Islet precursor cell (in vitro differentiated cells): ENCODE measurements around the gene ANKRD33B.
"Not testable (repeated sequence)": the region's sequence is repeated elsewhere in the genome, so short reads cannot be mapped to it uniquely, and the experiment has no call there.

Source experiments
- DNase-seq: peaks from one replicate; pipeline ENCODE4 v3.0.0-alpha.2; 2018

The ANKRD33B gene

DNA sequence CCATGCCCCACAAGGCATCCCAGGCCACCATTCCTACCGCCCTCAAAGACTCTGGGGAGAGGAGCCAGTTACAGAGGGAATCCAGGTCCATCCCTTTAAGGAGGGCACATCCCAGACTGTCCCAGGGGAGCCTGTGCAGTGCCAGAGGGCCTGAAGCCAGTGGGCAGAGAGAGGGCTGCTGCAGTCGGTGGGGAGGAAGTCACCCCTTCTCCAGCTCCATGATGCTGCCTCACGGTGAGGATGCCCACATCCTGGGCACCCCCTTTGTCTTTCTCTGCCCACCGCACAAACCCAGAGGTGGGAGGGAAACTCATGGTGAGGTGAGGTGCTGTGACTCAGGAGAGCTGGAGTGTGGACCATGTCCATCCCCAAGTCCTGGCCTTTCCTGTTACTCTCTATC, 26.2 kb upstream of the ANKRD33B start:
- no peak for DNase-seq

DNA sequence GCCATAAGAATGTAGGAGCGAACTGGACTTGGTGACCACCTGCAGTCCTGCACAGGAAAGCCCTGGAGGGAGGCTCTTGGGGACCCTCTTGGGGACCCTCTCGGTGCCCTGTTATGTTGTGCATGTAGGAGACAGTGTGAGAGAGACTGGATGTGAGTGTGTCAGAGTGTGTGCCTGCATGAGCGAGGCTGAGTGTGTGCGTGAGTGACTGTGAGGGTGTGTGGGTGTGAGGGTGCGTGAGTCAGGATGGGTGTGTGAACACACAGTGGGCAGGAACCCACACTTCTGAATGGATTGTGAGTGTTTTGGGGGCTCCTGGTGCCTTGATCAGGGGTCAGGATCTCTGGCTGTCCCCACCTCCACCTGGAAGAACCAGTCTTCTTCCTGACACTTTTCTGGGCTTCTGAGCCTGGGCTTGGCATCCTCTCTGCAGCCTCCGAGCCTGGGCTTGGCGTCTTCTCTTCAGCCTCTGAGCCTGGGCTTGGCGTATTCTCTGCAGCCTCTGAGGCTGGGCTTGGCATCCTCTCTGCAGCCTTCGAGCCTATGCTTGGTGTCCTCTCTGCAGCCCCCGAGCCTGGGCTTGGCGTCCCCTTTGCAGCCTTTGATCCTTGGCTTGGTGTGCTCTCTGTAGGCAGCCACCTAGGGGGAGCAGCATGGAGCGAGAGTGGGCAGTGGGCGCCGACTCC, 25.6 kb upstream of the ANKRD33B start:
- no peak for DNase-seq

DNA sequence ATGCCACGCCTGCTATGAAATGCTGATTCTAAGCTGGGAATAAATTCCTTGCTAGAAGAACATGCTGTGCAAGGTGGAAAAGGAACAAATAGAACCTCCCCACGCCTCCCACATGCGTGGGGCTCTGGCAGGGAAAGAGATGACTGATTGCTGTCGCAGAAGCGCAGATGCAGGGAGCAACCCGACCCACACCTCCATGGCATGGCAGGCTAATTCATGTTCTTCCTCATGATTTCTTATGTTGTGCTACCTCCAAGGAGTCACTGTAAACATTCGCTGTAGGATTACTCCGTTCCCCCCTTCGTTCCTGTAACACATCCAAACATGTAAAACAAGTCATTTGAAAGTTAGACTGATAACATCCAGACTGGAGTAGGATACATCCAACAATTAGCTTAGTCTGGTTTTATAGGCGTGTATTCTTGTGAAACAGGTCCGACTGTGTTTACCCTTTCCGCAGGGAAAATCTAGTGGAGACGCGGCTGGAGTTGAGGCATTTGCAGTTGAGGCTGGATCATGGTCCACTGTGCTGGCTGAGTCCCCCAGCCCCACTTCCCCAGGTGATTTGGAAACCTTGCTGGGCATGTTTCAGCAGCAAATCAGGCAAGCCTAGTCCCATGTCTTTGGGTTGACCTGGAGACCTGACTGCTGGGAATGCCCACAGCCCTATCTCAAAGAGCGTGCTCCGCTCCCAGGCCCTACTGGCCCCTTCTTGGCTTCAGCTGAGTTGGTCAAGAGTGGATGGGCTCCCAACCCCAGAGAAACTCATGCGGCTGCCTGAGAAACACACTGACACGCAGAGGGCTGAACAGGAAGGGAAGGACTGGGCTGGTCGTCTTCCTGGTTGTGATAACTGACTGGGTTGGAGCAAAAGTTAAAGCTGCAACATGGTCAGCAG, 24.8 kb upstream of the ANKRD33B start:
- DNase-seq, result no peak

DNA sequence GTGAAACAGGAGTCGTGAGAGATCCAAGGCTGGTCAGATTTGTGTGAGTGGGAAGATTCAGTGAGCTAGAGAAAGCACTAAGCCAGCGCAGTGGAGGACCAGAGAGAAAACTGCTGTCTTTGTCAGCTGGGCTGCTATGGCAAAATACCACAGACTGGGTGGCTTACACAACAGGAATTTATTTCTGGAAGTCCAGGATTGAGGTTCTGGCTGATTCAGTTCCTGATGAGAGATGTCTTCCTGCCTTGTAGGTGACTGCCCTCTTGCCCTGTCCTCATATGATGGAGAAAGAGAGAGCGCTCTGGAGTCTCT, 24.2 kb upstream of the ANKRD33B start:
- no peak for DNase-seq

DNA sequence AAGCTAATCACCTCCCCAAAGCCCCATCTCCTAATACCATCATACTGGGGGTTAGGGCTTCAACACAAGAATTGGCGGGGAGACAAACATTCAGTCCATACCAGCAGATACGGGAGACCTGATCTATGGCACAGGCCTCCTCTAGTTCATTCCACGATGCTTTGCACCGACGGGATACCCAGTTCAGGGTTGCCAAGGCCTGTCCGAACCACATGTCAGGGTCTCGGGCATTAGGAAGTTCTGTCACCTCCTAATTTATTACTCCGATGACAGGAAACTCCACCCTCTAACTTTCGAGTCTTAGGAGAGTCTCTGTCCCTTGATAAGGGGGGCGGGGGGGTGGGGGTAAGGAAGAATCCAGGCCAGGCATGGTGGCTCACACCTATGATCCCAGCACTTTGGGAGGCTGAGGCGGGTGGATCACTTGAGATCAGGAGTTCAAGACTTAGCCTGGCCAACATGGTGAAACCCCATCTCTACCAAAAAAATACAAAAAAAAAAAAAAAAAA, 23.8 kb upstream of the ANKRD33B start:
- DNase-seq, result no peak

DNA sequence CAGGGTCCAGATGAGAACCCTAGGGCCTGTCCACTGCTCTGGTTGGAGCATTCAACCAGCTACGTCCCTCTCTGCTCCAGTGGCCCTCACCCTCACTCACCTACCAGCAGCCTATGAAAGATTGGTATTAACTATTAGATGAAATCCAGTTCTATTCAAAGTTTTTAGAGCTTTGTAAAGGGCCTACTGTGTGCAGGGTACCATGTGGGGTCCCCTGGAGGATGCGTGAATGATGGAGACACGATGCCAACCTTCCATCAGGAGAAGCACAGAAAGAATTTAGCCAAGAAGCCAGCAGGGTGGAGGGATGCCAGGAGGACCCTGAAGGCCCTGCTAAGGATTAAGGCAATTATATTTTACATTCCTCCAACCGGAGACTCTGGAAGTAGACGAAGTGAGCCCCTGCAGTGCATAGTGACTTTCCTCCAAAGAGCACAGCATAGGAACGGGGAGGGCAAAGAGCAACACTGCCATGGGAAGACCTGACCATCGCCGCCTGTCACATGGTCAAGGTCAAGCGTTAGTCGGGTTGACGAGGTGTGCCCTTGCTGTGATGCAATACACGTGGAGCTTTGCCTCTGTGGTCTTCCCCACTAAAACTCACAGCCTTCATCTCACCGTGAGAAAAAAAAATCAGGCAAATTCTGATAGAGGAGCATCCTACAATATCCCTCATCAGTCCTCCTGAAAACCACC, 22.8 kb upstream of the ANKRD33B start:
- no peak for DNase-seq

DNA sequence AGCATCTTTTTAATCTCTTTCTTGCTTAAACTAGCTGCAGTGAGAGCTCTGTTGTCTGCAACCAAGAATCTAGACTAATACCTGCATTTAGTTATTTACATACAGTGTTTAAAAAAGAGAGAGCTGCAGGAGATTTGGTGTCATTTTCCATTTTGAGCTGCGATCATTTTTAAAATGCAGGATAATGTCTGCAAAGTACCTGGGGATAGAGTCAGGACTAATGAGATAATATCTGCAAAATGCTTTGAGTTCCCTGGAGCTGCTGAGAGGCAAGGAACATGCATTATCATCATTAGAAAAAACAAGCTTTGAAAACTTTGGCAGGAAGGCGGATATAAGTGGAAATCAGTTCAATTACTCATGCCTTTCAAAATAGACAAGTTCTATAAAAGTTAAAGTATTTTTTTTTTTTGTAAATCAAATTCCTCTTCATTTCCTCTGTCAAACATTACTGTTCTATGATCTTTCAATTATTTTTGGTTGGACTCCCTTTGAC, 21.8 kb upstream of the ANKRD33B start:
- DNase-seq, result no peak

DNA sequence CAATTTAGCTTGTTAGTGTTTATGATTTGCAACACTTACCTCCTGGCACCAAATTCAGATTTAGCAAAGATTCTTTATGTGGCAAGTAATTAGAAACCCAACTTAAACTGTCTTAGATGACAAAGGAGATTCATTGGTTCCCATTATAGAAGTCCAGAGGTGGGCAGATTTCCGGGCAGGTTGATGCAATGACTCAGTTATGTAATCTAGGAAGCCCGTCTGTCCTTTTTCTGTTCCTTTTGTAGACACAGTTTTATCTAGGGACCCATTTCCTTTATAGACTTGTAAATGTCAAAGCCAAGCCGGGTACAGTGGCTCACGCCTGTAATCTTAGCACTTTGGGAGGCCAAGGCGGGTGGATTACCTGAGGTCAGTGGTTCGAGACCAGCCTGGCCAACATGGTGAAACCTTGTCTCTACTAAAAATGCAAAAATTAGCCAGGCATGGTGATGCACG, 20.3 kb upstream of the ANKRD33B start:
- no peak for DNase-seq

DNA sequence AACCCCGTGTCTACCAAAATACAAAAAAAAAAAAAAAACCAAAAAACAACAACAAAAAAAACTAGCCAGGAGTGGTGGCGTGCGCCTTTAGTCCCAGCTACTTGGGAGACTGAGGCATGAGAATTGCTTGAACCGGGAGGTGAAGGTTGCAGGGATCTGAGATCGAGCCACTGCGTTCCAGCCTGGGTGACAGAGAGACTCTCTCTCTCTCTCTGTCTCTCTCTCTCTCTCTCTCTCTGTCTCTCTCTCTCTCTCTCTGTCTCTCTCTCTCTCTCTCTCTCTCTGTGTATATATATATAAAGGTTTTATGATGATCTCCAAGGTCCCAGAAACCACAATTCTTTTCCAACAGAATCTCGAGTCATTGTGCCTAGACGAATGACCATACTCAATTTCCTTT, 18.8 kb upstream of the ANKRD33B start:
- DNase-seq, result no peak

DNA sequence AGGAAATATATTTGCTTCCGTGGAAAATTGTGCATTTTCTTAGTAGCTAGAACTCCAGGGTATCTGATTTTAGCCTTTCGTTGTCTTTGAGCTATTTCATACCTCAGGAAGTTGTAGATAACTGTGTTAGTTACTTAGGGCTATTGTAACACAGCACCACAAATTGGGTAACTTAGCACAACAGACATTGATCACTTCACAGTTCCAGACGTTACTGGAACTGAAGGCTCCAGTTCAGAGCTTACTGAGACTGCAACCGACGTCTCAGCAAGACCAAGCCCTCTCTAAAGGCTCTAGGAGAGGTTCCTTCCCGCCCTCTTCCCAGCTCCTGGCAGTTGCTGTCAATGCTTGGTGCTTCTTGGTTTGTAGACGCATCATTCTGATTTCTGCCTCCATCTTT, 17.7 kb upstream of the ANKRD33B start:
- DNase-seq, result no peak

DNA sequence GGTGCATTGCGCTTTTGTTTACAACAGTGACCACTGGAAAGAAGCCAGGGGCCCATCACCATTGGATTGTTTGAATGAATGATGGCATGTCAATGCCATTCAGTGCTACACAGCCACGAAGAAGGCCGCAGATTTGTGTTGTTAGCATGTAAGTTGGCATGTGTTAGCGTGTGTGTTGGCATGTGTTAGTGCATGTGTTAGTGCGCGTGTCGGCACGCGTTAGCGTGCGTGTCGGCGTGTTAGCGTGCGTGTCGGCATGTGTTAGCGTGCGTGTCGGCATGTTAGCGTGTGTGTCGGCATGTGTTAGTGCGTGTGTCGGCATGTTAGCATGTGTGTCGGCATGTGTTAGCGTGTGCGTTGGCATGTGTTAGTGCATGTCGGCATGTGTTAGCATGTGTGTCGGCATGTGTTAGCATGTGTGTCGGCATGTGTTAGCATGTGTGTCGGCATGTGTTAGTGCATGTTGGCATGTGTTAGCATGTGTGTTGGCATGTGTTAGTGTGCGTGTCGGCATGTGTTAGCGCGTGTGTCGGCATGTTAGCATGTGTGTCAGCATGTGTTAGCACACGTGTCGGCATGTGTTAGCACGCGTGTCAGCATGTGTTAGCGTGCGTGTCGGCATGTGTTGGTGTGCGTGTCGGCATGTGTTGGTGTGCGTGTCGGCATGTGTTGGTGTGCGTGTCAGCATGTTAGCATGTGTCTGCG, 15.3 kb upstream of the ANKRD33B start:
- DNase-seq, result no peak

DNA sequence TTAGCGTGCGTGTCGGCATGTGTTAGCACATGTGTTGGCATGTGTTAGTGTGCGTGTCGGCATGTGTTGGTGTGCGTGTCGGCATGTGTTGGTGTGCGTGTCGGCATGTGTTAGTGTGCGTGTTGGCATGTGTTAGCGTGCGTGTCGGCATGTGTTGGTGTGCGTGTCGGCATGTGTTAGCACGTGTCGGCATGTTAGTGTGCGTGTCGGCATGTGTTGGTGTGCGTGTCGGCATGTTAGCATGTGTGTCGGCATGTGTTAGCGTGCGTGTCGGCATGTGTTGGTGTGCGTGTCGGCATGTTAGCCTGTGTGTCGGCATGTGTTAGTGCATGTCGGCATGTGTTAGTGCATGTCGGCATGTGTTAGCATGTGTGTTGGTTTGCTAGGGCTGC, 14.8 kb upstream of the ANKRD33B start:
- DNase-seq, result not testable (repeated sequence)

DNA sequence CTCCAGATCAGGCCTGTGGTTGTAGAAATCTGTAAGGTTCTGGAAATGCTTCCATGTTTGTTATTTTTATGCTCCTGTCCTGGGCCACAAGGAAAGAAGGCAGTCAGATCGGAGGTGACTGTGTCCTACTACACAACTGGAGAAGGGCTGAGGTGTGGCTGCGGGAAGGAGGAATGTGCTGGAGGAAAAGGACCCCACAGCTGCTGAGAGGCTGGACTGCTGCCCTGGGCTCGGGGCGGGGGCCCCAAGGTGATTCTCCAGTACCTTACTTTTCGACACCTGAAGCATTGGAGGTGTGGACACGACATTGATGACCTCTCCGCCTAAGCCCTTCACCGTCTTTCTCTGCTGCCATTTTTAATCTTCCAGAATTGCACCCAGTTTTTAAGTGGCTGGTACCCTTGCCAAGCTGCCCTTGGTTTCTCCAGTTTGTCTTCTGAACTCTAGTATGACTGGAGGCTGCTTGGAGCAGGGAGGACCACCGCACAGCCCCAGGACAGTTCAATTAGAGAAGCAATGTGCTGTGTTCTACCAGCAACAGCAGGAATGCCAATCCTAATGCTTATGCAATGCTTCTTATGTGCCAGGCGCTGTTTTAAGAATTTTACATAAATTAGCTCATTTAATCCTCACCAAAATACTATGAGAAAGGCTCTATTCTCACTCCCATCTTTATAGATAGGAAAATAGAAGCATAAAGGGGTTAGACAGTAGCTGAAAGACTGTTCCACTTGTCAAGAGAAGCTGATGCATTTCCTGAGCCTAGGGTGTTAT, 13.5 kb upstream of the ANKRD33B start:
- DNase-seq, result no peak

DNA sequence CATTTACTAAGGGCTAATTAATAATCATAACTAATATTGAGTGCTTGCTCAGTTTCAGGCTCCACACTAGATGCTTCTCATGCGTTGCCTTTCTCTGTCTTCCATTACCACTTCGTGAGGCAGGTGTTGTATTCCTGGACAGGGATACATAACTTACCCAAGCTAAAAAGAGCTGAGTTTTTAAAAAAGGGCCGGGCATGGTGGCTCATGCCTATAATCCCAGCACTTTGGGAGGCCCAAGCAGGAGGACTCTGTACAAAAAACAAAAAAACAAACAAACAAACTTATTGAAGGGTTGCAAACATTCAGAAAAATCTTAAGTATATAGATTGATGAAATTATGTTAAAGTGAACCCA, 12.1 kb upstream of the ANKRD33B start:
- no peak for DNase-seq

DNA sequence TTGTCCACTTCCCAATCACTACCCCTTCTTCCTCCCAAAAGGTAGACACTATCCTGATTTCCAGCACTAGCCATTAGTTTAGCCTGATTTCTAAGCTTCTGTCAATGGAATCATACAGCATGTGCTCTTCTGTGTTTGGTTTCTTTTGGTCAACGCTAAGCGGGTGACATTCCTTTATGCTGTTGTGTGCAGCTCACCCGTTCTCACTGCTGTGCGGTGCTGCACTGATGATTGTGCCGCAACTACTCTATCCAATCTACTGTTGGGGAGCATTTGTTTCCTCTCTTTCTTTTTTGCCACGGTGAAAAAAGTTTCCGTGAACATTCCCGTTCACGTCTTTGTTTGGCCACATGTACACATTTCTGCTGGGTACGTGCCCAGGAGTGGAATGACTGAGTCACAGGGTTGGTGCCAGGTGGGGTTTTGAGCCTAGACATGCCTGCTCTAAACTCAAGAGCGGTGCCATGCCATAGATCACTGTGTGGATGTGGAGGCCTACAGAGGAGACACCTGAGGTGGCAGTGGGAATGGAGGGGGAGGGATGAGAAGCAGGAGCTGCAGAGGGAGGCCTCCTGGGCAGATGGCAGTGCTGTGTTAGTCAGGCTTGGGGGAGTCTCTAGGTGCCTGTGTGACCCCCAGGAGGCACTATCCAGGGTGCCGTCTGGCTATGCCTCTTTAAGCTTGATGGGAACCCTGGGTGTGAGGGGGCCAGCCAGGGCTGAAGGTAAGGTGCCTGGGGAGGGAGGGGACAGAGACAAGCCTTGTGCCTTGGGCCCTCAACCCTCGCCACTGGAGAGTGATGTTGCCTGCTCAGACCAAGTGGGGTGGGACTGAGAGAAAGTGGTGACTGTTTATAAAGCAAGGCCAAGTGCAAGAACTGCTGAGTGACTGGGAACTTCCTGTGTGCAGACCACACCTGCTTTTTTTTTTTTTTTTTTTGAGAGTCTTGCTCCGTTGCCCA, 11.4 kb upstream of the ANKRD33B start:
- DNase-seq, result no peak

DNA sequence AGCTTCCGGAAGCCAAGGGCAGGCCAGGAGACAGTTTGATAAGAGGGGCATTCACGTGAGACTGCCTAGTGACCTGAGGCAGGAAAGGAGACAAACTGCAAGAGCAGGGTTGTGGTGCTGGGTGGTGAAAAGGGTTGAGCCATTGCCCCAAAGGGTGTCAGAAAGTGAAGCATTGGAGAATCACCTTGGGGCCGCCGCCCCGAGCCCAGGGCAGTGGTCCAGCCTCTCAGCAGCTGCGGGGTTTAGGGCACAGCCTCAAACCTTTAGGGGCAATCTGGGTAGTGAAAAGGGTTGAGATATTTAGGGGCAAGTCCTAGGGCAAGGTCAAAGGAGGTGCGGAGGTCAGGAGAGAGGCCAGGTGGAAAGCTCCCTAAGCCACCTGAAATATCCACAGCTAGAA, 10.4 kb upstream of the ANKRD33B start:
- DNase-seq, result no peak

DNA sequence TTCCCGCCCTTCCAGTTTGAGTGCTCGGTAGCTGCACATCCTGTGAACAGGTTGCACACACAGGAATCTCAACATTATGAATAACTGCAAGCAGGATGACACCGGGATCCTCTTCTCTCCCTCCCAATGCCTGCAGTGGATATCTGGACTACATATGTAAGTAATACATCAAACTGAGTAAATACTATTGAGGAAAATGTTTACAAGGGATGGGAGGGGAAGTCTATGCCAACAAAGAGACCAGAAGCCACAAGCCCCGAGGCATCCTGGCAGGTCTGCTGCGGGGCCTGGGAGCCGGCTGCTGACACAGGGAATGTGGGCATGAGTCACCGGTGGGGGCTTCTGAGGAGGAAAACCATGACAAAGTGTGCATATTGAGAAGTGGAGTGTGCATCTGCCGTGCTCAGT, 8.6 kb upstream of the ANKRD33B start:
- DNase-seq, result peak; percentile 98

DNA sequence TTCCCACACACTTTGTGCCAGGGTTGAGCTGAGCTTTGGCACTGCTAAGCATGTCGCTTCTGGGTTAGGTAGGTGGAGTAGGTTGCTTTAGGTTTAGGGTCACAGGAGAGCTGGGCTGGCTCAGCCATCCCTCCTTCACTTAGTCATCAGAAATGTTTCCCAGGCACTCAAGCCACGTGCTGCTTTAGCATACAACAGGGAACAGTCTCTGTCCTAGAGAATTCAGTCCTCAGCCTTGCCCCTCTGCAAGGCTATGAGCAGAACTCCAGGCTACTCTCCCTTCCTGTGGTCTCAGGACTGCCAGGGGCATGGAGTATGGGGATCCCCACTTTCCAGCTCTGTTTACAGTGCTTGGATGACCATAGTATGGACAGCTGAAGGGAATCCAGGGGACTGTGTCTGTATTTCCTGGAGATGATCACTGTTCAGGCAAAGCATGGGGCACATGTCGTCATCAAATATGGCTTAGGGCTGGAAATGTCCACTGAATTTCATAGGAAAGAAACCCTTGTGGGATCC, 7.5 kb upstream of the ANKRD33B start:
- DNase-seq, result peak; percentile 93

DNA sequence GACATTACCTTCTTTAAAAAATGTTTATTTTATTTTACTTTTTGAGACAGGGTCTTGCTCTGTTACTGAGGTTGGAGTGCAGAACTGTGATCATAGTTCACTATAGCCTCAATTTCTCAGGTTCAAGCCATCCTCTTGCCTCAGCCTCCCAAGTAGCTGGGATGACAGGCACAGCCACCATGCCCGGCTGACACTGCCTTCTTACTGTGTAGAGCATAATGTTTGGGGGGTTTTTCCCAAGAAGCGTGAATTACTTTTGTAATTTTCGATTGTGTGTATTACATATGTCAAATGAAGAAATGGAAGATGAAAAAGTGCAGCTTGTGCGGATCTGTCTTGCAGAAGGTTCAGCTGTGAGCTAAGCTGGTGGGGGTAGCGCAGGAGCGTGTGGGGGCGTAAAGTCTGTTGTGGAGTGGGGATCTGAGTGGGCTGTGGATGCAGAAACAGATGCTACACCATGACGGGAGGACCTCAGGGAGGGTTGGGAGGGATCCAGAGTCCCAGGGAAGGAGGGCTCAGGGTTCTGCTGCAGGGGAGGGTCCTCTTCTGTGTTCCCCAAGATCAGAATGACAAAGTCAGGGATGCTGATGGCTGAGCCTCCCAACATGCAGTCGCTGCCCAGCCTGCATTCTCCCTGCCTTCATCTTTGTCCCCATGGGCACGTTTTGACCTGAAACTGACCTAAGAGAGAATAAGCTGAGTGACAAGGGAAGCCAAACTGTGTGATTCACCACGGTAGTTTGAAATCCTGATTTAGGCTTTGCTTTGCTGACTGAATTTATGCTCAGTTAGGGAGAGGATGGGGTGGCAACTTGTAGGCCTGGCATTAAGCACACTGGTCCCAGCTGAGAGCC, 6.8 kb upstream of the ANKRD33B start:
- peak; percentile 47 for DNase-seq

DNA sequence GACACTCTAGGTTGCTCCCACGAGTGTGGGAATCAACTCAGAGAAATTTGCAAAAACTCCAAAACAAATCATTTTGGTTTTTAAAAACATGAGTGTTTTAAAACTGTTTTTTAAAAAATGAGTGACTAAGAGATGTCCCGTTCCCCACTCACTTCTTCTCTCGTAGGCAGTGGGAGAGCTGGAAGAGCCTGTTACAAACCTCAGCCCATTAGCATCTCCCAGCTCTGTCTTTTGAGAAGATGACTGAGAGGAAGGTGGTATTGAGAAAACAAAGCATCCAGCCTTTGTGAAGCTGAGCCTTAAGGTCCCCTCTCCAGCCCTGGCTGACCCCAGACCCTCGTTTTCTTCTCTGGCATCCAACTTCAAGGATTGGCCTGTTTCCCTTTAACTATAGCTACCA, 4.7 kb upstream of the ANKRD33B start:
- peak; percentile 50 for DNase-seq
